ENCODE results near the gene RAB30.

DNA sequence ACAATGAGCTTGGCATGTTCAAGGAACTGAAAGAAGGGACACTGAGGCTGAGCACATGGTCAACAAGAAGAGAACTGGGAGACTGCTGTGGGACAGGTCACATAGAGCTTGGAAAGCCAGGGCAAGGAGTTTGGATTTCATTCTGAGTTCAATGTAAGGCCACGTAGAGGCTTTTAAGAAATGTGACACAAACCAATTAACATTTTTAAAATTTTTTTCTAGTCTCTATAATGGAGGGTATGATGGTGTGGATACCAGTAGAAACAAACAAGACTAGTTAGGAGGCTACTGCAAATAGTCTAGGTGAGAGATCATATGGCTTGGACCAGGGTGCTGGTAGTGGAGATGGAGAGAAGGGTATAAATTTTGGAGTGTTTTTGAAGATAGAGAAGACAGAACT, 56.7 kb downstream of the RAB30 start:
- TF ChIP-seq, protein P1, sequence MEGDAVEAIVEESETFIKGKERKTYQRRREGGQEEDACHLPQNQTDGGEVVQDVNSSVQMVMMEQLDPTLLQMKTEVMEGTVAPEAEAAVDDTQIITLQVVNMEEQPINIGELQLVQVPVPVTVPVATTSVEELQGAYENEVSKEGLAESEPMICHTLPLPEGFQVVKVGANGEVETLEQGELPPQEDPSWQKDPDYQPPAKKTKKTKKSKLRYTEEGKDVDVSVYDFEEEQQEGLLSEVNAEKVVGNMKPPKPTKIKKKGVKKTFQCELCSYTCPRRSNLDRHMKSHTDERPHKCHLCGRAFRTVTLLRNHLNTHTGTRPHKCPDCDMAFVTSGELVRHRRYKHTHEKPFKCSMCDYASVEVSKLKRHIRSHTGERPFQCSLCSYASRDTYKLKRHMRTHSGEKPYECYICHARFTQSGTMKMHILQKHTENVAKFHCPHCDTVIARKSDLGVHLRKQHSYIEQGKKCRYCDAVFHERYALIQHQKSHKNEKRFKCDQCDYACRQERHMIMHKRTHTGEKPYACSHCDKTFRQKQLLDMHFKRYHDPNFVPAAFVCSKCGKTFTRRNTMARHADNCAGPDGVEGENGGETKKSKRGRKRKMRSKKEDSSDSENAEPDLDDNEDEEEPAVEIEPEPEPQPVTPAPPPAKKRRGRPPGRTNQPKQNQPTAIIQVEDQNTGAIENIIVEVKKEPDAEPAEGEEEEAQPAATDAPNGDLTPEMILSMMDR (IDR thresholded peaks at IDR 0.05; ENCODE audit: low read depth, low read length), result no peak
- TF ChIP-seq EZH2phosphoT487 (IDR thresholded peaks at IDR 0.05; ENCODE audit: low read depth), result no peak
